Ishikawa (cell line): ENCODE measurements around the gene MAD1L1.

Source experiments
- CEBPB ChIP-seq: IDR thresholded peaks from 2 replicates; pipeline ENCODE4 v1.6.1; 2012
- EGR1 ChIP-seq: IDR thresholded peaks from 2 replicates; pipeline ENCODE4 v1.6.1; 2012
- RAD21 ChIP-seq: IDR thresholded peaks from 2 replicates; pipeline ENCODE4 v1.6.1; 2012; ENCODE audit warnings: low read depth
- TAF1 ChIP-seq: IDR thresholded peaks from 2 replicates; pipeline ENCODE4 v1.6.1; 2012; ENCODE audit warnings: low read depth, mild to moderate bottlenecking
- YY1 ChIP-seq: IDR thresholded peaks from 2 replicates; pipeline ENCODE4 v1.6.1; 2012; ENCODE audit warnings: low read depth

DNA sequence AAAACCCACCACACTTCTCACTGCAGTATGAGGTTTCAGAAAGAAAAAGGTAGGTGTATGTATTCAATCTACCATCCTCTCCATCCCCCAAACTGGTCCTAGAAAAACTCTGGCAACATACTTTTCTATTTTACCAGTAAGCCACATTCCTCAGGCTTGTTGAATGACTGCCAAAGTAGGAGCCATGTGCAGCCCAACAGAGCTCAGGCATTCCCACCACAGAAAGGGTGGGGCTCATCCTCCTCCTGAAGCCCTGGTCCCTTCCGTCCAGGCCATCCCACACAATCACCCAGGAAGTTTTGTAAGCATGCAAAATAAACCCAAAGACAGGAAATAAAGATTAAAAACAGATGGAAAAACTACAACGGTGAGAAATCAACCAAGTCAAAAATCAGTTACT lies 57.2 kb downstream of the MAD1L1 start:
- TF ChIP-seq EGR1 (no peak), TAF1 (no peak), CEBPB (no peak), YY1 (no peak), RAD21 (no peak)
